GM06990 (cell line): ENCODE data around the gene KLK8.

Experiments
- DNase-seq: peaks from one replicate; pipeline ENCODE4 v3.0.0-alpha.2; 2011; ENCODE audit not compliant: insufficient read length; ENCODE audit errors: extremely low read depth
- H3K27me3 ChIP-seq: replicated peaks from 2 replicates; pipeline ENCODE4 v1.6.0; 2011; ENCODE audit warnings: low read length; ENCODE audit not compliant: control insufficient read depth, insufficient read depth
- H3K36me3 ChIP-seq: 2 replicates; pipeline ENCODE4 v1.5.1; 2011; ENCODE audit warnings: low read length; ENCODE audit not compliant: control insufficient read depth, insufficient read depth
- H3K4me3 ChIP-seq: replicated peaks from 2 replicates; pipeline ENCODE4 v1.5.1; 2011; ENCODE audit warnings: low read depth, mild to moderate bottlenecking, control low read depth, low read length
- CTCF ChIP-seq: IDR thresholded peaks from 2 replicates; pipeline ENCODE4 v1.5.1; 2011; ENCODE audit warnings: low read length, control low read depth, mild to moderate bottlenecking, inconsistent platforms; ENCODE audit not compliant: insufficient read depth, poor library complexity, severe bottlenecking

The KLK8 gene

GRCh38 chr19:51001515-51001914 lies at the start of gene KLK8:
Gene KLK8, minus strand, starts transcription at chr19:51001604. Its CDS starts 437 bp downstream, at chr19:51001167.
- Histone ChIP-seq H3K4me3 (no peak within 1 kb of the TSS), H3K36me3 (no peaks in the 10 kb centered on the region), H3K27me3 (0 out of 2 replicates have a peak, but pooled peaks cover 1% of the 10 kb centered on the region)
- DNase-seq: no peak
- TF ChIP-seq CTCF: no peak

GRCh38 chr19:51047031-51047335 lies 45.6 kb upstream of the KLK8 start:
- no peaks in the 10 kb centered on the region for H3K36me3 ChIP-seq
- no peaks in the 10 kb centered on the region for H3K27me3 ChIP-seq
- H3K4me3 ChIP-seq: no peak overlapping the region
- no peak for DNase-seq
- no peak for TF ChIP-seq CTCF

- no peak for DNase-seq
- Histone ChIP-seq H3K27me3 (no peaks in the 10 kb centered on the region), H3K4me3 (no peak overlapping the region), H3K36me3 (no peaks in the 10 kb centered on the region)
- TF ChIP-seq CTCF: no peak
Observed at GRCh38 chr19:51044327-51044726, 42.9 kb upstream of the KLK8 start.

GRCh38 chr19:51043497-51043896 lies 42.1 kb upstream of the KLK8 start:
- Histone ChIP-seq H3K27me3 (no peaks in the 10 kb centered on the region), H3K36me3 (no peaks in the 10 kb centered on the region), H3K4me3 (no peak overlapping the region)
- DNase-seq: no peak
- TF ChIP-seq CTCF: no peak

- Histone ChIP-seq H3K36me3 (no peaks in the 10 kb centered on the region), H3K27me3 (no peaks in the 10 kb centered on the region), H3K4me3 (no peak overlapping the region)
- no peak for DNase-seq
- no peak for TF ChIP-seq CTCF
Observed at GRCh38 chr19:51040151-51040550, 38.7 kb upstream of the KLK8 start.

GRCh38 chr19:51036519-51036918 lies 35.1 kb upstream of the KLK8 start:
- TF ChIP-seq CTCF: no peak
- H3K36me3 ChIP-seq: no peaks in the 10 kb centered on the region
- no peak overlapping the region for H3K4me3 ChIP-seq
- 0 out of 2 replicates have a peak, but pooled peaks cover 1% of the 10 kb centered on the region for H3K27me3 ChIP-seq
- DNase-seq: no peak
